NT2/D1 (cell line): ENCODE measurements around the gene OAS2.

Source experiments
- DNase-seq: peaks from one replicate; pipeline ENCODE4 v3.0.0-alpha.2; 2011; ENCODE audit warnings: low read depth, low spot score
- H3K27me3 ChIP-seq: 2 replicates; pipeline ENCODE4 v1.6.0; 2011; ENCODE audit warnings: mild to moderate bottlenecking; ENCODE audit not compliant: insufficient read length, insufficient read depth
- H3K36me3 ChIP-seq: 2 replicates; pipeline ENCODE4 v1.6.1; 2011; ENCODE audit warnings: mild to moderate bottlenecking, low read length, mixed read lengths; ENCODE audit not compliant: insufficient read depth, insufficient read length
- H3K4me1 ChIP-seq: 2 replicates; pipeline ENCODE4 v1.5.1; 2011; ENCODE audit not compliant: insufficient read depth, insufficient read length
- H3K4me3 ChIP-seq: 2 replicates; pipeline ENCODE4 v1.5.1; 2011; ENCODE audit warnings: low read depth; ENCODE audit not compliant: insufficient read length
- H3K9ac ChIP-seq: 2 replicates; pipeline ENCODE4 v1.6.0; 2011; ENCODE audit warnings: low read depth; ENCODE audit not compliant: insufficient read length
- H3K9me3 ChIP-seq: 2 replicates; pipeline ENCODE4 v1.5.1; 2011; ENCODE audit warnings: mild to moderate bottlenecking, low read length; ENCODE audit not compliant: insufficient read depth
- SUZ12 ChIP-seq: IDR thresholded peaks from 2 replicates; pipeline ENCODE4 v1.6.1; 2011; ENCODE audit not compliant: insufficient read length, insufficient read depth; ENCODE audit errors: extremely low read depth
- YY1 ChIP-seq: IDR thresholded peaks from 2 replicates; pipeline ENCODE4 v1.6.1; 2011; ENCODE audit not compliant: insufficient read length, insufficient read depth
- ZNF274 ChIP-seq: IDR thresholded peaks from 2 replicates; pipeline ENCODE4 v1.6.1; 2011; ENCODE audit warnings: mild to moderate bottlenecking, low read depth, low read length

The OAS2 gene

DNA sequence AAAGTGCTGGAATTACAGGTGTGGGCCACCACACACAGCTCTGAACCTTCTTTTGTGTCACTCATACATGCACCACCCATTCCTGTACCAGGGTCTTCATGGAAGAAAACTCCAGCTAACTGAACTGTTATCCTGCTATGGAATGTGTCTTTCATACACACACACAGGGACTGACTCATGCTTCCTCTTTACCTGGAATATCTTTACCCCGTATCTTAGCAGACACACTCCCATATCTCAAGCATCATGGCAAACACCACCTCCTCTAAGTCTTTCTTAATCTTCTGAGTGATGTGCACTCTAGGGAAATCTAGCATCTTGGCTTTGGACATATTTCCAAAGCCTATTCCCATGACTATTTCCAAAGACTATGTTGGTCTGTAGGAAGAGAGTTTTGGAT is 43.2 kb downstream of the OAS2 start:
- no peak overlapping the region for H3K9ac ChIP-seq
- H3K9me3 ChIP-seq, result no peaks in the 10 kb centered on the region; the same call in 1 of the 2 replicates
- H3K27me3 ChIP-seq, result no peaks in the 10 kb centered on the region
- no peak for DNase-seq
- peaks cover 3% of the 10 kb centered on the region for H3K4me1 ChIP-seq
- H3K4me3 ChIP-seq, result no peak overlapping the region
- no peaks in the 10 kb centered on the region for H3K36me3 ChIP-seq
- TF ChIP-seq YY1 (no peak), ZNF274 (no peak)

DNA sequence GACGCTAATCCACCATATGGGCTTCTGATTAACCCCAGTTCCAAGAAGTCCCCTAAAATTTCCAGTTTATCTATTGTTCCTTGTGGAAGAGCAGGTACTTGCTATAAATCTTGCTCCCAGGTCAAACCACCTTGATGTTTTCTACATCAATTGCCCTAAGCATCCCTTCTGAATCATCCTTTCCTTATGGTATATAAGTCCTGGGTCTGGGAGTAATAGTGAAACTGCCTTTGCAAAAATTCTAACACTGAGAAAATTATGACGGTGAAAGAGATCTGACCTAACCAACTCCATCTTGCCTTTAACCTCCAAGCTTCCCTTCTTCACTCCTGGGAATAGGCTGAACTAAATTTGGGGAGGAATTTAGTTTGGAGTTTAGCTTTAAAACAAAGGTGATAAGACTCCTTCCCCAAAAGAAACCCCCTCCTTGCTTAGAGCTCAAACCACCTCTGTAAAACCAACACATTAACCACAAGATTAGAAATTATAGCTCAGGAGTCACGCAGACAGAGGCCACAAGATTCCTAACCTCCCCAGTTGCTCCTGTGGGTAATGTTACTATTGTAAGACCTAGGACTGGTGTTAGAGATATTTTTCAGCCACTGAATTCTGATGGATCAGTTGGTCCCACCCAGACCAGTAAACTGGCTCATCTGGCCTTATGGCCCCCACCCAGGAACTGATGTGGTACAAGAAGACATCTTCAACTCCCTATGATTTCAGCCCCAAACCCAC is 44.4 kb downstream of the OAS2 start:
- H3K9ac ChIP-seq, result no peak overlapping the region
- H3K4me1 ChIP-seq, result peaks cover 3% of the 10 kb centered on the region
- H3K4me3 ChIP-seq, result no peak overlapping the region
- no peak for DNase-seq
- H3K27me3 ChIP-seq, result no peaks in the 10 kb centered on the region
- H3K9me3 ChIP-seq, result no peaks in the 10 kb centered on the region; the same call in 1 of the 2 replicates
- H3K36me3 ChIP-seq, result no peaks in the 10 kb centered on the region
- TF ChIP-seq YY1, result no peak
- no peak for TF ChIP-seq ZNF274
- no peak for TF ChIP-seq SUZ12

GRCh38 chr12:113027726-113028125 is 49.4 kb downstream of the OAS2 start:
- DNase-seq, result no peak
- H3K4me1 ChIP-seq, result peaks cover 3% of the 10 kb centered on the region
- no peak overlapping the region for H3K9ac ChIP-seq
- no peaks in the 10 kb centered on the region for H3K27me3 ChIP-seq
- no peaks in the 10 kb centered on the region; the same call in 1 of the 2 replicates for H3K9me3 ChIP-seq
- H3K4me3 ChIP-seq, result no peak overlapping the region
- TF ChIP-seq YY1 (no peak), SUZ12 (no peak), ZNF274 (no peak)
- no peaks in the 10 kb centered on the region for H3K36me3 ChIP-seq

DNA sequence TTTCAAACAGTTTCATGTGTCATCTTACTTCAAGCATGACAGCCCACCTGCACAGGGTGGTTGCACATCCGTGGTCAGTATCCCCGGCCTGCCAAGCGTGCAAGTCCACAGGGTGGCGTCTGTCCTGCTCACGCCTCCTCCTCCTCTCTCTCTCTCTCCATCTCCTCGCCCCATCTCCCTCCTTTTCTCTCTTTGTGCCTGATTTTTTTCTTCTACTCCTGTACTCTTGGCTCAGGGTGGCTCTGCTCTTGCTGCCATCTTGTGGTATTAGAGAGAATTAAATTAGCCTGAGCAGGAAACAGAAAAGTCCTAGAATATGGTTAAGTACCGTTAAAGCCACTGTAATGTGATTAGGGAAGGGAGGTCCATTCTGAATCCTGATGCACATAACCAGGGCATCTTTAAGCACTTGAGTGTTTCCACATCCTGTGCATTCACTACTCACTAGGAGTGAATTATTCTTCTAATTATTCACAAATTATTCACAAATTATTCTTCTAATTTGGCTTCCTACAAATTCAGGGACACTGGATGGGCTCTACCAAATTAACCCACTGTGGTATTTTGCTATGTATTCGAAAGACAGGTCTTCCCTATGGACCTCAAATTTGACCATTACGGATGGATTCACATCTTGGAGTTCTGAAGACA is 52.7 kb downstream of the OAS2 start:
- H3K4me1 ChIP-seq, result peaks cover 3% of the 10 kb centered on the region
- peak; percentile 73 for DNase-seq
- H3K36me3 ChIP-seq, result no peaks in the 10 kb centered on the region
- H3K9me3 ChIP-seq, result no peaks in the 10 kb centered on the region; the same call in 1 of the 2 replicates
- H3K9ac ChIP-seq, result no peak overlapping the region
- no peaks in the 10 kb centered on the region for H3K27me3 ChIP-seq
- no peak for TF ChIP-seq ZNF274
- no peak overlapping the region for H3K4me3 ChIP-seq

- Histone ChIP-seq H3K9me3 (no peaks in the 10 kb centered on the region), H3K27me3 (peaks cover 14% of the 10 kb centered on the region)
- no peak for DNase-seq
These were observed 61.7 kb downstream of the OAS2 start for GRCh38 chr12:113039911-113040445.

GRCh38 chr12:113040722-113041171 is 62.4 kb downstream of the OAS2 start:
- TF ChIP-seq ZNF274 (no peak), SUZ12 (no peak), YY1 (no peak)
- Histone ChIP-seq H3K9ac (no peak overlapping the region), H3K36me3 (no peaks in the 10 kb centered on the region), H3K27me3 (peaks cover 22% of the 10 kb centered on the region), H3K9me3 (no peaks in the 10 kb centered on the region), H3K4me3 (no peak overlapping the region), H3K4me1 (peaks cover 3% of the 10 kb centered on the region)
- DNase-seq, result no peak

More at GRCh38 chr12:113039911-113040445, 61.7 kb downstream of the OAS2 start:
- H3K4me1 ChIP-seq, result peaks cover 3% of the 10 kb centered on the region
- no peak overlapping the region for H3K4me3 ChIP-seq
- no peak for TF ChIP-seq YY1
- TF ChIP-seq ZNF274, result no peak
- no peak for TF ChIP-seq SUZ12
- H3K9ac ChIP-seq, result no peak overlapping the region
- no peaks in the 10 kb centered on the region for H3K36me3 ChIP-seq

- TF ChIP-seq ZNF274, result no peak
- no peak for TF ChIP-seq YY1
- TF ChIP-seq SUZ12, result no peak
- H3K27me3 ChIP-seq, result peaks cover 29% of the 10 kb centered on the region
These were observed 63.2 kb downstream of the OAS2 start for GRCh38 chr12:113041560-113041959.

More at GRCh38 chr12:113041560-113041959, 63.2 kb downstream of the OAS2 start:
- Histone ChIP-seq H3K4me1 (peaks cover 3% of the 10 kb centered on the region), H3K9me3 (no peaks in the 10 kb centered on the region), H3K9ac (no peak overlapping the region), H3K36me3 (no peaks in the 10 kb centered on the region), H3K4me3 (no peak overlapping the region)
- no peak for DNase-seq
